Measurements from ENCODE around the gene PPARG. TPM values are rescaled to one million over a fixed set of nuclear protein-coding genes. Genes with fewer than 3 reads are reported as not detected.

Gene PPARG
- total RNA-seq, 2 donors from 2014 or later = 5.4 to 44.2 TPM

DNA sequence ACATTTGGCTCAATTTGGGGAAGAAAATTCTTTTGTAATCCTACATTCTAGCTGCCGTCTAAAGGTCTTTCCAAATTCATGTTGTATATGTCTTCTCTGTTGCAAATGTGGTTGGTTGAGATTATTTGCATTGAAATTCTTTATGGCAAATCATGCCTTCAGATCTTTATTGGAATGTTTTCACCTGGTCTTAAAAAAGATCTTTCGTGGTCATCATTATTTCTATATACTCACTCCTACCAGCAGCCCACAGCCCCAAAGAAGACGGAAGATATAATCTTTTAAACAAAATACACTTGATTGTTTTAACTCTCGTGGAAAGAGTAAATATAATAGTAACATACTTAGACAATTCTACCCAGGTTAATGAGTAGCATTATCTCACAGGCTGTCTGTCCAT lies 41.5 kb upstream of the PPARG start:
- Histone ChIP-seq H3K9me3 (no peaks in the 10 kb centered on the region), H3K4me1 (no peaks in the 10 kb centered on the region), H3K27me3 (no peaks in the 10 kb centered on the region), H3K4me3 (no peak overlapping the region), H3K36me3 (replicated peaks in 1 of 2; ENCODE audit: insufficient read depth in 1 of 2, low read depth in 2 of 2) (no peaks in the 10 kb centered on the region), H3K27ac (no peak overlapping the region)
- ATAC-seq (no peak), DNase-seq (no peak)
- 50 to 60% methylated on average over 4 of the region's 4 CpGs for WGBS, 2 donors
- TF ChIP-seq, protein P1, sequence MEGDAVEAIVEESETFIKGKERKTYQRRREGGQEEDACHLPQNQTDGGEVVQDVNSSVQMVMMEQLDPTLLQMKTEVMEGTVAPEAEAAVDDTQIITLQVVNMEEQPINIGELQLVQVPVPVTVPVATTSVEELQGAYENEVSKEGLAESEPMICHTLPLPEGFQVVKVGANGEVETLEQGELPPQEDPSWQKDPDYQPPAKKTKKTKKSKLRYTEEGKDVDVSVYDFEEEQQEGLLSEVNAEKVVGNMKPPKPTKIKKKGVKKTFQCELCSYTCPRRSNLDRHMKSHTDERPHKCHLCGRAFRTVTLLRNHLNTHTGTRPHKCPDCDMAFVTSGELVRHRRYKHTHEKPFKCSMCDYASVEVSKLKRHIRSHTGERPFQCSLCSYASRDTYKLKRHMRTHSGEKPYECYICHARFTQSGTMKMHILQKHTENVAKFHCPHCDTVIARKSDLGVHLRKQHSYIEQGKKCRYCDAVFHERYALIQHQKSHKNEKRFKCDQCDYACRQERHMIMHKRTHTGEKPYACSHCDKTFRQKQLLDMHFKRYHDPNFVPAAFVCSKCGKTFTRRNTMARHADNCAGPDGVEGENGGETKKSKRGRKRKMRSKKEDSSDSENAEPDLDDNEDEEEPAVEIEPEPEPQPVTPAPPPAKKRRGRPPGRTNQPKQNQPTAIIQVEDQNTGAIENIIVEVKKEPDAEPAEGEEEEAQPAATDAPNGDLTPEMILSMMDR (IDR thresholded peaks at IDR 0.05) = no peak
- TF ChIP-seq POLR2A (IDR thresholded peaks at IDR 0.05) = no peak
- intact Hi-C loops (cut with DNase I) = no loop called here

DNA sequence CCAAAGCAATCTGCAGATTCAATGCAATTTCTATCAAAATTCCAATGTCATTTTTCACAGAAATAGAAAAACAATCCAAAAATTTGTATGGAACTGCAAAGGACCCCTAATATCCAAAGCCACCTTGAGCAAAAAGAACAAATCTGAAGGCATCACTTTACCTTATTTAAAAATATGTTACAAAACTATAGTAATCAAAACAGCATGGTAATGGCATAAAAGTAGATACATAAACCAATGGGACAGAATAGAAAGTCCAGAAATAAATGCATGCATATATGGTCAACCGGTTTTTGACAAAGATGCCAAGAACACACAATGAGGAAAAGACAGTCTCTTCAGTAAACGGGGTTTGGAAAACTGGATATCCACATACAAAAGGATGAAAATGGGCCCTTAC lies 39.4 kb upstream of the PPARG start:
- H3K9me3 ChIP-seq = no peaks in the 10 kb centered on the region
- TF ChIP-seq, protein P1 (IDR thresholded peaks at IDR 0.05) = no peak
- TF ChIP-seq POLR2A (IDR thresholded peaks at IDR 0.05) = no peak
- WGBS, 2 donors = 71 to 88% methylated on average over 2 of the region's 2 CpGs
- no peaks in the 10 kb centered on the region for H3K4me1 ChIP-seq
- no peaks in the 10 kb centered on the region for H3K36me3 ChIP-seq (replicated peaks in 1 of 2; ENCODE audit: insufficient read depth in 1 of 2, low read depth in 2 of 2)
- H3K27ac ChIP-seq = no peak overlapping the region
- H3K27me3 ChIP-seq = no peaks in the 10 kb centered on the region
- DNase-seq (no peak), ATAC-seq (no peak)
- H3K4me3 ChIP-seq = no peak overlapping the region
- intact Hi-C loops (cut with DNase I) = no loop called here

DNA sequence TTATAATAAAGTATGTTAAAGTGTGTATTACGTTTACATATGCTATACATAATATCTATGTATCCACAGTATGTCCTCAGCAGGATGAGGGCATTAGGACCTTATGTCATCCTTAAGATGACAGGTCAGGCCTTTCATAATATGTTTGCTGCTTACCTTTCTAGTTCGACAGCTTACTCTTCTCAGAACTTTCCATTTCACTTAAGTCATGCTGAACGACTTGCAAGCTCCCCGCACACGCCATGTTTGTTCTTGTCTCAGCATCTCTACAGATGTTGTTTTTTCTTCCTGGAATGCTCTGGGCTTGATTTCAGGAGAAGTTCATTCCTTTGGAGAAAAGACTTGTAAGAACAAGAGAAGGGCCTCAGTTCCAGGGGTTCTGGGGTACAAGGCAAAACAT lies 36.0 kb upstream of the PPARG start:
- H3K9me3 ChIP-seq = no peaks in the 10 kb centered on the region
- H3K27me3 ChIP-seq = no peaks in the 10 kb centered on the region
- no peaks in the 10 kb centered on the region for H3K4me1 ChIP-seq
- intact Hi-C loops (cut with DNase I) = no loop called here
- no peak overlapping the region for H3K4me3 ChIP-seq
- H3K27ac ChIP-seq = no peak overlapping the region
- WGBS, 2 donors = 82 to 86% methylated on average over 5 of the region's 5 CpGs
- TF ChIP-seq POLR2A (IDR thresholded peaks at IDR 0.05) = no peak
- no peaks in the 10 kb centered on the region for H3K36me3 ChIP-seq (replicated peaks in 1 of 2; ENCODE audit: insufficient read depth in 1 of 2, low read depth in 2 of 2)
- DNase-seq (no peak), ATAC-seq (no peak)

DNA sequence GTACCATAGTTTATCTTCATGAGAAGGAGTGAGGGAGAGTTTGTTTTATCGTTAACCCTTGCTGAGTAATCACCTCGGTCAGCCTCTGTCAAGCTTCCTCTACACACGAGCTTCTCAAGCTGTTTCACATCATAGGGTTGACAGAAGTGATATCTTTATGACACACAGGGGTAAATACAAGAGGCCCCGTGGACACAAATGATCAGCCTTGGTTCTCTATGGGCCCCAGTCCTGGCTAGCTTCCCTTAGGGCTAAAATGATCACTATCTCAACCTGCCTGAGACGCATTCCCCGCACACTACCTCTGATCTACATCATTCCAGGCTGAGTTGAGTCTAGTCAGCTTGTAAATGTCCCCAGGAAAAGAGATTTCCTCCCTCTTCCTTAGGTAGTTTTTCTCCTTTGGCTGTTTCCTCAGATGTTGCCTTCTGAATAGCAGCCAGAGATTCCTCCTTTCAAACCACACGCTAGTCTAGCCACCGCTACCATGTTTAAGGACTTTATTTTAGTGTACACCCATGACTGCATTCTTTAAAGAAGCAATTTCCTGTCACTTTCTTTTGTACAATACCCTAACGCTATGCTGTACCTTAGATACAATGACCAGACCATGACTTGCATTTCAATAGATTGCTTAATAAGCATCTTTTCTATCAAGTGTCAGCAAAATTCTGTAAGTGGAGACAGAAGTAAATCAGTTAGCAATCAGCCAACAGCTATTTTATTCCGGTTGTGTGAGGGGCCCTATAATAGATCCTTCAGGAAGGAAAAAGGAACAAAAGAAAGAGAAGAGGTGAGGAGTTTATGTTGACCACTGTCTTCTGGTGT lies 35.1 kb upstream of the PPARG start:
- Histone ChIP-seq H3K9me3 (no peaks in the 10 kb centered on the region), H3K36me3 (replicated peaks in 1 of 2; ENCODE audit: insufficient read depth in 1 of 2, low read depth in 2 of 2) (no peaks in the 10 kb centered on the region), H3K4me1 (no peaks in the 10 kb centered on the region), H3K27ac (no peak overlapping the region), H3K4me3 (no peak overlapping the region), H3K27me3 (no peaks in the 10 kb centered on the region)
- TF ChIP-seq POLR2A (IDR thresholded peaks at IDR 0.05) = no peak
- TF ChIP-seq, protein P1 (IDR thresholded peaks at IDR 0.05) = no peak
- DNase-seq (no peak), ATAC-seq (no peak)
- intact Hi-C loops (cut with DNase I) = no loop called here
- WGBS, 2 donors = 70 to 80% methylated on average over 10 of the region's 10 CpGs

DNA sequence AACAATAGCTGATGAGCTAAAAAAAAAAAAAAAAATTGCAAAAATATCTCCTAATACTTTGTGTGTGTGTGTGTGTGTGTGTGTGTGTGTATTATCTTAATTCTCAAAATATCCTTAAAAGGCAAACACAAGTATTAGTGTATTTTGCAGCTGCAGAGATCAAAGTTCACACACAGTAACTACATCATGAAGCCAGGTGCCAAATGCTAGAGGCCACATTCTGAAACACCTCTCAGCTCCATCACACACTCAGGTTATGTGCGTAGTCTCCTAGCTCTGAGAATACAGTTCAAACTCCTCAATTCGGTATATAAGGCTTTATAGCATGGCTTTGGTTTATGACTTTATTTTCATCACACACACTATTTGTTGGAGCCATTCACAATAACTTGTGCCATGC lies 33.5 kb upstream of the PPARG start:
- H3K27ac ChIP-seq = no peak overlapping the region
- H3K4me3 ChIP-seq = no peak overlapping the region

More for the DNA sequence above, 33.5 kb upstream of the PPARG start:
- Histone ChIP-seq H3K27me3 (no peaks in the 10 kb centered on the region), H3K36me3 (replicated peaks in 1 of 2; ENCODE audit: insufficient read depth in 1 of 2, low read depth in 2 of 2) (no peaks in the 10 kb centered on the region), H3K9me3 (no peaks in the 10 kb centered on the region), H3K4me1 (no peaks in the 10 kb centered on the region)
- ATAC-seq (no peak), DNase-seq (peak in 1 of 4 donors; percentile 16)
- intact Hi-C loops (cut with DNase I) = no loop called here
- TF ChIP-seq, protein P1 (IDR thresholded peaks at IDR 0.05) = no peak
- TF ChIP-seq POLR2A (IDR thresholded peaks at IDR 0.05) = no peak
- WGBS, 2 donors = 47 to 60% methylated on average over 2 of the region's 2 CpGs

Measured in body of pancreas (tissue), 4 donors.